Heart left ventricle (tissue), 13 donors: ENCODE data around the gene EYS.

Experiments used
- POLR2A ChIP-seq, 2 donors: fragments of 450-650 bp; IDR thresholded peaks; one replicate each; pipeline ENCODE4 v1.6.1; 2017; ENCODE audit warnings: antibody characterized with exemption in 2 of 2, mild to moderate bottlenecking in 2 of 2, moderate library complexity in 2 of 2
- TF ChIP-seq, protein P1 (sequence below), 12 donors: fragments of 200-600 bp; sonication (generic) in 4 of 12; IDR thresholded peaks; one replicate each; pipeline versions ENCODE4 v1.5.0 to v1.8.0; 2018 to 2022; ENCODE audit warnings: antibody characterized with exemption in 12 of 12, mild to moderate bottlenecking in 5 of 12
- donor health status: ischemic (EF 13 %, LVEDD 7.1; RV severe dilation, severe dysfunction).
- donor health status: DM: no; HTN: yes; CAD: no.
- donor health status: DM: no; HTN: no; CAD: no.
- donor health status: ischemic (EF 25% LVEDD 6.9; RV normal size, moderate dysfunction).
- donor health status: ischemic (EF 25% LVEDD 5.7; RV mildly dilated, moderate dysfunction).
- donor health status: ischemic (EF 35%, LVEDD 5.7; RV mildly dilated, moderate dysfunction).
- donor health status: nonischemic (EF 11% LVEDD 7.7; RV severe dilation, severe dysfunction).
- donor health status: DM: yes; HTN: yes; CAD: no.
- donor health status: PGD.
- donor health status: ischemic (EF 29% LVEDD 5.4; RV normal size, mild dysfunction).
- donor health status: nonischemic (EF 23%, LVEDD 6.1; RV moderate dilation, normal function).

DNA sequence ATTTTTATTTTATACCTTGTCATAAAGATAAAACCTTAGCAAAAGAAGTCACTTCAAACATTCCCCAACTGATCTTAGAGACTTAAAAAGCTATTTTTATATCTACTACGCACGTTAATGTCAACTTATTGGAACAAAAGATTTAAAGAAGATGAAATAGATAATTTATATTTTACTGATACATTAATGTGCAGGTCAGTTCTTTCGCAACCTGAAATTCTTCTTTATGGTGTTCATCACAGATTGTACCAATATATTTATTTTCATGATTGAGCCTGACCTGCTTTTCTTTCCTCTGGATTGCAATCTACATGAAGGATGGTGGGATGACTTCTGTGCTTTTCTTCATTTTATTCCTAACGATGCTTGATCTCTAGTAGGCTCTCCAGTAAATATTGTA is 1475.1 kb downstream of the EYS start:
- TF ChIP-seq, protein P1, sequence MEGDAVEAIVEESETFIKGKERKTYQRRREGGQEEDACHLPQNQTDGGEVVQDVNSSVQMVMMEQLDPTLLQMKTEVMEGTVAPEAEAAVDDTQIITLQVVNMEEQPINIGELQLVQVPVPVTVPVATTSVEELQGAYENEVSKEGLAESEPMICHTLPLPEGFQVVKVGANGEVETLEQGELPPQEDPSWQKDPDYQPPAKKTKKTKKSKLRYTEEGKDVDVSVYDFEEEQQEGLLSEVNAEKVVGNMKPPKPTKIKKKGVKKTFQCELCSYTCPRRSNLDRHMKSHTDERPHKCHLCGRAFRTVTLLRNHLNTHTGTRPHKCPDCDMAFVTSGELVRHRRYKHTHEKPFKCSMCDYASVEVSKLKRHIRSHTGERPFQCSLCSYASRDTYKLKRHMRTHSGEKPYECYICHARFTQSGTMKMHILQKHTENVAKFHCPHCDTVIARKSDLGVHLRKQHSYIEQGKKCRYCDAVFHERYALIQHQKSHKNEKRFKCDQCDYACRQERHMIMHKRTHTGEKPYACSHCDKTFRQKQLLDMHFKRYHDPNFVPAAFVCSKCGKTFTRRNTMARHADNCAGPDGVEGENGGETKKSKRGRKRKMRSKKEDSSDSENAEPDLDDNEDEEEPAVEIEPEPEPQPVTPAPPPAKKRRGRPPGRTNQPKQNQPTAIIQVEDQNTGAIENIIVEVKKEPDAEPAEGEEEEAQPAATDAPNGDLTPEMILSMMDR (IDR thresholded peaks at IDR 0.05): no peak
- no peak for TF ChIP-seq POLR2A (IDR thresholded peaks at IDR 0.05)
